ENCODE results near the gene HIGD2B.
A peak's percentile ranks its signal among the peaks of the same experiment; 100 is the strongest.
"Not testable (repeated sequence)": the region's sequence is repeated elsewhere in the genome, so short reads cannot be mapped to it uniquely, and the experiment has no call there.

The HIGD2B gene

GRCh38 chr15:72639759-72640483, 46.1 kb downstream of the HIGD2B start:
- in situ Hi-C loops (cut with MboI; ENCODE audit: low pct_unique_long_range_greater_than_20kb, low sequenced_read_pairs, unreplicated experiment); DNase-seq (ENCODE audit: low spot score): not testable (repeated sequence)

DNA sequence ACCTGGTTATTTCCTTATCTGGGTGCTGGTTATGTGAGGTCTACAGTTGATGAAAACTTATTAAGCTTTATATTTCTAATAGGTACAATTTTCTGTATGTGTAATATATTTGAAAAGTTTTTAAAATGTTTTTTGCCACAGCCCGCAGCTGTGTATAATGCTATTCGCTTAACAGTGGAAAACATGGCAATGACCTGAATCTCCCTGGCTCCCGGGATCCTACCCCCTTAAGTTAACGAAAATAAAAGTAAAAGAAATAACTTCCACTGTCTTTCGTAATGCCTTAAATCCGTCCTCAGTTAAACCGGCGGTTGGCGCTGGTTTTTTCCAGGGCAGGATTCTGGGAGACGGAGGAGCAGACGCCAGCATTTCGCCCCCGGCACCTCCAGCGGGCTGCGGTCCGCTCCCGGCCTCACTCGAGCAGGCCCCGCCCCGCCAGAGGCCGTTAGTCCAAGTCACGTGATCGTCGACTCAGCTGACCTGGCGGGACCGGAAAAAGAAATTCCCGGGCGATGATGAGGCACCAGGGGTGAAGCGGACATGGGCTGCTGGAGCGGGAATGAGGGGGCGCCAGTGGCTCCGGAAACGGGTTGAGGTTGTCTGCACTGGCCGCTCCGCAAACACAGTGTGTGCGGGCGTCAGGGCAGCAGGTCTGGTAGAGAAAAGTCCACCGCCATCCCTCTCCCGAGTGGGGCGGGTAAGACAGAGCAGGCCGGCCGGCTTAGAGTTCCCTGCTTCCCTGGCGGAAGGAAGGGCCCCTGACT, 49.3 kb downstream of the HIGD2B start:
- DNase-seq (ENCODE audit: low spot score); in situ Hi-C loops (cut with MboI; ENCODE audit: low pct_unique_long_range_greater_than_20kb, low sequenced_read_pairs, unreplicated experiment): not testable (repeated sequence)

GRCh38 chr15:72629068-72629570, 56.9 kb downstream of the HIGD2B start:
- in situ Hi-C loops (cut with MboI; ENCODE audit: low pct_unique_long_range_greater_than_20kb, low sequenced_read_pairs, unreplicated experiment); DNase-seq (ENCODE audit: low spot score): not testable (repeated sequence)

DNA sequence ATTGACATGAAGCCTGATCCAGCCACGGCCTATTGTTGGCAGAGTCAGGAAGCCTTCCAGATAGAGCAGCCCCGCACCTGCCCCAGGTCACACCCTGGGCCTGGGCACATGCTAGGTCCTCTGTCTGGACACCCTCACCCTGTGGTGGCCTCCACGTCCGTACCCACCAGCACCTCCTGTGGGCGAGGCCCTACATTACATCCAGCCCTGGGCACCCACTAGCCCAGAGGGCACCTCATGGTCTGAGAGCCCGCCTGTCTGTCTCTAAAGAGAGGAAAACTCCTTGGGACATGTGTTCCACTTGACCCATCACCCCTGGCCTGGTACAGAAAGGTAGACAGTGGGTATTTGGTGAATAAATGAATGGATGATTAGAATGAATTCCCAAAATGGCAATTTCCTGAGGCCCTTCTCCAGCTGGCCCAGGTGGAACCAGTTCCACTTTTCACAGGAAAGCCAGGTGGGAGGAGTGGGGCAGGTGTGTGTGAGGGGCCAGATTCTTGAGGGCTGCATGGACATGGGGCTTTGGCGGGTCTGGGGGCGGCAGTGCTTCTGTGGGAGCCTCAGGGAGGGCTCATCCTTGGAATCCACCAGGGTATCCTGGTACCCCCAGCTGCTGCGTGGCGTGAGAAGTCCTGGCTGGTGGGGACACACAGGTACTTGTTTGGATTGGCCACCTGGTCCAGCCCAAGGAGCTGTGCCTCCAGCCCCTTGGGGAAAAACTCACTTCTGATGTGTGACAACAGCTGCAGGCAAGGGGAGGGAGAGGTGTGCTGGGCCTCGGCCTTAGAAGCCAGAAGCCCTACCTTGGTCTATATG, 57.5 kb downstream of the HIGD2B start:
- in situ Hi-C loops (cut with MboI; ENCODE audit: low pct_unique_long_range_greater_than_20kb, low sequenced_read_pairs, unreplicated experiment); DNase-seq (ENCODE audit: low spot score): not testable (repeated sequence)
- TF ChIP-seq, protein P1, sequence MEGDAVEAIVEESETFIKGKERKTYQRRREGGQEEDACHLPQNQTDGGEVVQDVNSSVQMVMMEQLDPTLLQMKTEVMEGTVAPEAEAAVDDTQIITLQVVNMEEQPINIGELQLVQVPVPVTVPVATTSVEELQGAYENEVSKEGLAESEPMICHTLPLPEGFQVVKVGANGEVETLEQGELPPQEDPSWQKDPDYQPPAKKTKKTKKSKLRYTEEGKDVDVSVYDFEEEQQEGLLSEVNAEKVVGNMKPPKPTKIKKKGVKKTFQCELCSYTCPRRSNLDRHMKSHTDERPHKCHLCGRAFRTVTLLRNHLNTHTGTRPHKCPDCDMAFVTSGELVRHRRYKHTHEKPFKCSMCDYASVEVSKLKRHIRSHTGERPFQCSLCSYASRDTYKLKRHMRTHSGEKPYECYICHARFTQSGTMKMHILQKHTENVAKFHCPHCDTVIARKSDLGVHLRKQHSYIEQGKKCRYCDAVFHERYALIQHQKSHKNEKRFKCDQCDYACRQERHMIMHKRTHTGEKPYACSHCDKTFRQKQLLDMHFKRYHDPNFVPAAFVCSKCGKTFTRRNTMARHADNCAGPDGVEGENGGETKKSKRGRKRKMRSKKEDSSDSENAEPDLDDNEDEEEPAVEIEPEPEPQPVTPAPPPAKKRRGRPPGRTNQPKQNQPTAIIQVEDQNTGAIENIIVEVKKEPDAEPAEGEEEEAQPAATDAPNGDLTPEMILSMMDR (IDR thresholded peaks at IDR 0.05; ENCODE audit: extremely low read depth, insufficient read depth, missing control alignments), result peak; percentile 33

DNA sequence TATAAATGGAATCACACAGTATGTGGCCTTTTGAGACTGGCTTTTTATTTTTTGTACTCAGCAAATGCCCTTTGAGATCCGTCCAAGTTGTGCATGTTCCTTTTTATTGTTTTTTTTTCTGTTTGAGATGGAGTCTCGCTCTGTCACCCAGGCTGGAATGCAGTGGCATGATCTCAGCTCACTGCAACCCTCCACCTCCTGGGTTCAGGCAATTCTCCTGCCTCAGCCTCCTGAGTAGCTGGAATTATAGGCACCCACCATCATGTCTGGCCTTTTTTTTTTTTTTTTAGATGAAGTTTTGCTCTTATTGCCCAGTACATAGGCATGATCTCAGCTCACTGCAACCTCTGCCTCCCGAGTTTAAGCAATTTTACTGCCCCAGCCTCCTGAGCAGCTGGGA, 59.8 kb downstream of the HIGD2B start:
- in situ Hi-C loops (cut with MboI; ENCODE audit: low pct_unique_long_range_greater_than_20kb, low sequenced_read_pairs, unreplicated experiment); DNase-seq (ENCODE audit: low spot score): not testable (repeated sequence)
